LNCAP (cell line): ENCODE measurements around the gene SPAG9.

Experiments
- TF ChIP-seq, protein P1 (sequence below): fragments of 450-650 bp; IDR thresholded peaks from 2 replicates; pipeline ENCODE4 v1.5.1; 2017; ENCODE audit warnings: mild to moderate bottlenecking

The SPAG9 gene

DNA sequence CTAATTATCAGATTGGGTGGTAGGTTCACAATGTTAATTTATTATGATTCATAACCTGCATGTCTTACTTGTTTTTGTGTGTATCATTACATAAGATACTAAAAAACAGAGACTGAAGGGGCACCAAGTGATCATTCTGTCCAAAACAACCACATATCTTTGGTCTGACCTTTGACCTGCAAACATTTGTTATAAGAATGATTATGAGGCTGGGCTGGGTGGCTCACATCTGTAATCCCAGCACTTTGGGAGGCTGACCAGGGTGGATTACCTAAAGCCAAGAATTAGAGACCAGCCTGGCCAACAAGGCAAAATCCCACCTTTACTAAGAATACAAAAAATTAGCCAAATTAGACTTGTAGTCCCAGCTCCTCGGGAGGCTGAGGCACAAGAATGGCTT, 116.4 kb downstream of the SPAG9 start:
- TF ChIP-seq, protein P1, sequence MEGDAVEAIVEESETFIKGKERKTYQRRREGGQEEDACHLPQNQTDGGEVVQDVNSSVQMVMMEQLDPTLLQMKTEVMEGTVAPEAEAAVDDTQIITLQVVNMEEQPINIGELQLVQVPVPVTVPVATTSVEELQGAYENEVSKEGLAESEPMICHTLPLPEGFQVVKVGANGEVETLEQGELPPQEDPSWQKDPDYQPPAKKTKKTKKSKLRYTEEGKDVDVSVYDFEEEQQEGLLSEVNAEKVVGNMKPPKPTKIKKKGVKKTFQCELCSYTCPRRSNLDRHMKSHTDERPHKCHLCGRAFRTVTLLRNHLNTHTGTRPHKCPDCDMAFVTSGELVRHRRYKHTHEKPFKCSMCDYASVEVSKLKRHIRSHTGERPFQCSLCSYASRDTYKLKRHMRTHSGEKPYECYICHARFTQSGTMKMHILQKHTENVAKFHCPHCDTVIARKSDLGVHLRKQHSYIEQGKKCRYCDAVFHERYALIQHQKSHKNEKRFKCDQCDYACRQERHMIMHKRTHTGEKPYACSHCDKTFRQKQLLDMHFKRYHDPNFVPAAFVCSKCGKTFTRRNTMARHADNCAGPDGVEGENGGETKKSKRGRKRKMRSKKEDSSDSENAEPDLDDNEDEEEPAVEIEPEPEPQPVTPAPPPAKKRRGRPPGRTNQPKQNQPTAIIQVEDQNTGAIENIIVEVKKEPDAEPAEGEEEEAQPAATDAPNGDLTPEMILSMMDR = no peak

DNA sequence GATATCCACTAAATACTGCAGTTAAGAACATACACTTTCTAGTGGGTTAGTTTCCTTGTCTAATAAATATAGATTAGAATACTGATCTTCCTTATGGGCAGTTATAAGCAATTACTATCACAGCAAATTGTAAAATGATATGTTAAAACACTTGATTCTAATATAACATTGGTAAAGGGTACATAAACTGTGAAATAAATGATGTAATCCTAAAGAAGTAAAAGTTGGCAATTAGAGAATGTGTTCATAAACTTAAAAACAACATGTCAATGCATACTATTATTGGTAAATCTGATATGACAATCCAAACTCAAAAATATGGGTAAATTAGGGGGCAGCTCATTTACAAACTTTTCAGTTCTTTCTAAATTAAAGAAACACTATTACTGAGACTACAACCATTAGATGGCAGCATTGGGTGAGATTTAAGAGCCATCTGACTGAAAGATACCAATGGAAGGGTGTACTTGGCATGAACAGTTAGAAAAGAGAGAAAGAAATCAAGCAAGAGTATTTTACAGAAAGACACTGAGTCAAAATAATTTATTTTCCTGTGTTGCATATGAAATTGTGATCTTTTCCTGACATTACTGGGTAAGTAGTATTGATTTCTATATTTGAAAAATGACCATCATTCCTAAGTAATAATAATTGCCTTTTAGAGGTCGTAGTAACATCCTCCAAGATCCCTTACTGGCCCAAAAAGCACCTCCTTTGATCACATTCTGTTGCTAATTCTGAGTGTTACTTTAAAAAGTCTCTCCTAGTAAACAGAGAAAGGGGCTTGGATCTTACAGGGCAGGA, 119.6 kb downstream of the SPAG9 start:
- TF ChIP-seq, protein P1 = peak; percentile 62

DNA sequence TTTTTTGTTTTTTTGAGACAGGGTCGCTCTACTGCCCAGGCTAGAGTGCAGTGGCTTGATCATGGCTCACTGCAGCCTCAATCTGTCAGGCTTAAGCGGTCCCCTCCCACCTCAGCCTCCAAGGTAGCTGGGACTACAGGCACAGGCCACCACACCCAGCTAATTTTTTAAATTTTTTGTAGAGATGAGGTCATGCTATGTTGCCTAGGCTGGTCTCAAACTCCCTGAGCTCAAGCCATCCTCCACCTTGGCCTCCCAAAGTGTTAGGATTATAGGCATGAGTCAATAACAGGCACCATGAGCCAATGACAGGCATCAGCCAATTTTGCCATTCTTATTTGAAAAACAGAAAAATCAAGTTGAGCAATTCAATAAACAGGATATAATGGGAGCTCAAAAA, 125.0 kb downstream of the SPAG9 start:
- TF ChIP-seq, protein P1 = no peak

DNA sequence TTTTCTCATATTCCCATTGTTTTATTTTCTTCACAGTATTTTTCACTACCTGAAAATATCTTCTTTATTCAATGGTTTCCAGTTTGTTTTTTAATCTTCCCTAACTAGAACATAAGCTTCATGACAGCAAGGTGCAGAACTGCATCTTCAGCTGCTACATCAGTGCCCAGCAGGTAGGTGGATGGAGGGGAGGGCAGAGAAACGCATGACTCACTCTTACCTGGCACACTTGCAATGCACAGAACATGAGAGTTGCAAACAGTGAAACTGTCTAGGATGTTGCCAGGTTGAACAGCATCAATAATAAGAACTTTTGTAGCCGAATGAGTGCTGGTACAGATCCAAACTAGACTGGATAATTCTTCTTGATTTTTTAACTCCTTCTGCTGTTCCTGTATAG, 127.1 kb downstream of the SPAG9 start:
- TF ChIP-seq, protein P1 = no peak

DNA sequence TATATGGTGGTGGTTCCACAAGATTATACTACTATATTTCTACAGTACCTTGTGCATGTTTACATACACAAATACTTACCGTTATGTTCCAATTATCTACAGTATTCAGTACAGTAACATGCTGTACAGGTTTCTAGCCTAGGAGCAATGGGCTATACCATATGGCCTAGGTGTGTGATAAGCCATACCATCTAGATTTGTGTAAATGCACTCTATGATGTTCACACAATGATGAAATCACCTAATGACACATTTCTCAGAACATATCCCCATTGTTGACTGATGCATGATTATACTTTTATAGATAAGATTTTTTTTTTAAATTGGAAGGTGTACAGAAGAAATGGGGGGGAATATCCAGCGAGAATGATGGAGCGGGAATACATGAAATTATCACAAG, 131.5 kb downstream of the SPAG9 start:
- TF ChIP-seq, protein P1 = no peak

DNA sequence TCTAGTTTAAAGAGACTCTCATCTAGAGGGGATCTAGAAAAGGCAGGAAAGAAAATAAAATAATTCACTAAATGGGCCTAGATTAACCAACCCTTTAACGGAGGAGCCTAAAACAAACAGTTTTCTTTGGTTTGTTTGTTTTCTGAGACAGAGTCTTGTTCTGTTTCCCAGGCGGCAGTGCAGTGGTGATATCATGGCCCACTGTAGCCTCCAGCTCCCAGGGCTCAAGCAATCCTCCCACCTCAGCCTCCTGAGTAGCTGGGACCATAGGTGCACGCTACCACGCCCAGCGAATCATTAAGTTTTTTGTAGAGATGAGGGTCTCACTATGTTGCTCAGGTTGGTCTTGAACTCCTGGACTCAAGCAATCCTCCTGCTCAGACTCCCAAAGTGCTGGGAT, 132.2 kb downstream of the SPAG9 start:
- TF ChIP-seq, protein P1 = no peak

DNA sequence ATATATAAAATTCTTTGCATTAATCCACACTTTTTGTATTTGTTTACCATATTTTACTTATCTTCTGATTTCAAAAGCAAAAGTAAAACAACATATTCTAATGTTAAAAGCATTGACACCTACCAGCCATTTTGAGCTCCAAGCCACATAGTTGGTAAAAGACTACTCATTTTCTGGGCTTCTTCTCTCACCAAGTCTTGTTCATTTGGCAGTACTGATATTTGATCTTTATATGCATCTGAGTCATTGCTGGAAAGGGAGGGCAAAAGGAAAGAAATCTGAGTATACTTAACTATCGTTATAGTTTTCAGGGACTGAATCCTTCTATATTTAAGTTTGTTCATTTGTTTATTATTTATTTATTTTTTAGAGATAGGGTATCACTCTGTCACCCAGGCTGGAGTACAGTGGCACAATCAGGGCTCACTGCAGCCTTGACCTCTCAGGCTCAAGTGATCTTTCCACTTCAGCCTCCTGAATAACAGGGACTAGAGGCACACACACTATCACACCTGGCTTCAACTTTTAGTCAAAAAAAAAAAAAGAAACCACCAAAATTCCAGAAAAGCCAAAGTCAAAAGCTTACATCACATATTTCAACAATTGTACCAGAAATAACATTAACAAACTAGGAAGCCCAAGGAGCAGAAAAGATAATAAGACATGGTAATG, 133.5 kb downstream of the SPAG9 start:
- TF ChIP-seq, protein P1 = no peak
